SK-N-SH (cell line): ENCODE data around the gene PITHD1.

Source experiments
- CHD2 ChIP-seq: fragments of 150-350 bp; IDR thresholded peaks from 2 replicates; pipeline ENCODE4 v1.6.1; 2018; ENCODE audit warnings: low read length; ENCODE audit not compliant: partially characterized antibody
- CTCF ChIP-seq: fragments of 200-600 bp; sonication (generic); IDR thresholded peaks from 2 replicates; pipeline ENCODE4 v1.6.1; 2017; ENCODE audit warnings: antibody characterized with exemption, mild to moderate bottlenecking, moderate library complexity
- ELF1 ChIP-seq: IDR thresholded peaks from 2 replicates; pipeline ENCODE4 v1.4.0; 2012
- EP300 ChIP-seq, 2 experiments: IDR thresholded peaks; 2 replicates each; pipeline versions ENCODE4 v1.4.0 to v1.6.1; 2012; ENCODE audit warnings: borderline replicate concordance in 1 of 2, low read depth in 1 of 2, low read length in 1 of 2
- EZH2phosphoT487 ChIP-seq: fragments of 200-600 bp; sonication (generic); IDR thresholded peaks from 2 replicates; pipeline ENCODE4 v1.6.1; 2017; ENCODE audit warnings: low read depth, mixed run types, mild to moderate bottlenecking, antibody characterized with exemption, moderate library complexity, borderline replicate concordance
- RCOR1 ChIP-seq: fragments of 150-350 bp; IDR thresholded peaks from 2 replicates; pipeline ENCODE4 v1.6.1; 2017; ENCODE audit warnings: antibody characterized with exemption, low read length
- REST ChIP-seq: IDR thresholded peaks from 2 replicates; pipeline ENCODE4 v1.6.1; 2012; ENCODE audit warnings: mild to moderate bottlenecking, low read depth, low read length, moderate library complexity
- RXRA ChIP-seq: IDR thresholded peaks from 2 replicates; pipeline ENCODE4 v1.4.0; 2012; ENCODE audit warnings: low read depth, mild to moderate bottlenecking, borderline replicate concordance
- SIN3A ChIP-seq: IDR thresholded peaks from 2 replicates; pipeline ENCODE4 v1.6.1; 2012; ENCODE audit warnings: low read depth, mild to moderate bottlenecking, low read length, moderate library complexity, borderline replicate concordance
- TAF1 ChIP-seq: IDR thresholded peaks from 2 replicates; pipeline ENCODE4 v1.6.1; 2012; ENCODE audit warnings: low read depth, mild to moderate bottlenecking, low read length, moderate library complexity, borderline replicate concordance
- USF2 ChIP-seq: fragments of 150-350 bp; IDR thresholded peaks from 2 replicates; pipeline ENCODE4 v1.6.1; 2017; ENCODE audit warnings: antibody characterized with exemption, low read length, low read depth, borderline replicate concordance
- ZBTB33 ChIP-seq: IDR thresholded peaks from 2 replicates; pipeline ENCODE4 v1.4.0; 2012; ENCODE audit warnings: low read depth, borderline replicate concordance

- TF ChIP-seq CHD2, result peak; percentile 81
- peak; percentile 92; the same call in 1 of the 2 replicates for TF ChIP-seq SIN3A
- no peak for TF ChIP-seq CTCF
- TF ChIP-seq TAF1, result peak; percentile 67
- no peak for TF ChIP-seq USF2
- TF ChIP-seq ELF1, result peak; percentile 94
- TF ChIP-seq RCOR1, result peak; percentile 24; the same call in 1 of the 2 replicates
- TF ChIP-seq EP300 (IDR thresholded peaks at IDR 0.05; ENCODE audit: borderline replicate concordance in 1 of 2, low read depth in 1 of 2, low read length in 1 of 2), result 0 out of 4 replicates have a peak, but pooled peaks of 1 of the 2 experiments have one; percentile 9
- no peak for TF ChIP-seq RXRA
- TF ChIP-seq REST, result peak; percentile 35; the same call in 1 of the 2 replicates
- peak; percentile 70; the same call in 1 of the 2 replicates for TF ChIP-seq ZBTB33
- TF ChIP-seq EZH2phosphoT487, result no peak
Measured at GRCh38 chr1:23800400-23801337, 22.5 kb downstream of the PITHD1 start, which contains the start of gene GALE.
